ENCODE results near the gene STAT1.
A peak's percentile ranks its signal among the peaks of the same experiment; 100 is the strongest.

Gene STAT1

GRCh38 chr2:190959911-190960788 lies 53.8 kb downstream of the STAT1 start:
- ATAC-seq (no peak), DNase-seq (no peak)

- ATAC-seq, result no peak
- DNase-seq, result no peak
Observed at GRCh38 chr2:190953257-190953656, 60.7 kb downstream of the STAT1 start.

GRCh38 chr2:190950566-190950991 lies 63.4 kb downstream of the STAT1 start:
- ATAC-seq, result no peak
- no peak for DNase-seq

DNA sequence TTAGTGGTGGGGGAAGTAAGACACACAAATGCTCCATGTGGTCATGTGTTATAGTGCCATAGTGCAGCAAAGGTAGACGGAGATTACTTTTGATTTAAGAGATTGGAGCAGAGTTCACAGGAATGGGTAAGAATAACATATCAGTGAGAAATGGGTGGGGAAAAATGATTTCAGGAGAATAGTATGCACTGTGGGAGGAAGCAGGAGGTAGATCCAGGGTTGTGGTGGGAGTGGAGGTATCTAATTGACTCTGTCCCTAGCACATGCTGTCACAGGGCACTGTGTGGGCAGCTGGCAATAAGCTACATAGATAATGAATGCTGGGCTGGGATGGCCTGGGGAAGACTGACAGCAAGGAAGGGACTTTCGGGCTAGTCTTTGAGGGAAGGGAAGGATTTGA lies 65.3 kb downstream of the STAT1 start:
- ATAC-seq, result peak; percentile 45
- peak; percentile 33 for DNase-seq

DNA sequence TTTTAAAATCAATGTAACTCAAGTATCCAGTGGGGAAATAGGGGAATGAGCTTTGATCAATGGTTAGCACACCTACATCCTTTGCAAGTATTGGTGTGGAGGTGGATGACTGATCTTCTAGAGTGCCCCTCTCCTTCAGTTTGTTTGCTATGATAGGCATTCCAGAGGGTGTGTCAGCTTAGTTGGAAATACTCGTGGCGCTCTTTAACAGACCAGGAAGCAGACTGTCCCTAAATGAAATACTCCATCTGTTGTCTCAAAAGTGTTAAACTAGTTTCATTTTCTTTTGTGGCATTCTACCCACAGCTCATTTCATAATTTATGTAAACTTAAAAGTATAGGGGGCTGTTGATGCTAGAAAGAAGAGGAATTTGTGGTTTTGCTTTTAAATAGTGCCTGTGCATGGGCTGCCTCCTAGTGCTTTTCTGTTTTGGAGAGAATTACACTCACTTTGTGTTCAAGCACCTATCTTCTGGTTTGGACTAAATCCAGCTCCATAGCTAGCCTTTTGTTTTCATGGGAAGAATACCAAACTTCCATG lies 66.2 kb downstream of the STAT1 start:
- ATAC-seq, result peak; percentile 75

DNA sequence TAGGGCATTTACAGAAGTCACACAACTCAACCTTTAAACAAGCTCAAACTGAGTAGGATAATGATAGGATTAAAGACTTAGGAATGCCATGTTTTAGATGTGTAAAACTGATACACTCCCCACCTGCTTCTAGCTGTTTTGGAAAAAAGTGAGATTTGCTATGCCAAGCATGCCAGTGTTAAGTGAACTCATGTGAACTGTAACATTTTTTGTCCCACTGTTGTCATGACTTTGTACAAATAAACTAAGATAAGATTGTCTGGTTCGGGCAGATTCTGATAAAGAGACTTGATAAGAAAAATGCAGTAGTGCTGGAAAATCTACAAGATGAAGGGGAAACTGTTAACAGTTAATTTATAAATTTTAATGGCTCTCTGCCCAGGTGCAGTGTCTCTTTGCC lies 66.8 kb downstream of the STAT1 start:
- no peak for ATAC-seq

More for the DNA sequence above, 66.2 kb downstream of the STAT1 start:
- no peak for DNase-seq

DNA sequence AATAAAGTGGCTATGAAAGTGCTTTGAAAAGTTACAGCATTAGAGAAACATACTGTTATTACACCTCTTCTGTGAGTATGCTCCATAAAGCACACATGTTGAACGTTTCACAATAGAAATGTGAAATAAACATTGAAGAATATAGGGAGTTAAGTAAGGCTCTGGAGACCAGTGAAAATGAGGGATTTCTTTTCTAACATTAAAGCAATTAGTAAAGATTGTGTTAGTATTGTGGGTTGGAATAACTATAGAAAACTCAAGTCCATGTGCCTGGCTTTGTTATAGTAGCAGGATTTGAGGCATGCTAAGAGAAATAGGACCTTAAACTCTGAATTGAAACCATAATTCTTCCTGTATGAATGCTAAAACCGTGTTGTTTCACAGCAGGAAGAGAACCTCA lies 70.3 kb downstream of the STAT1 start:
- ATAC-seq, result no peak
- no peak for DNase-seq

More for the DNA sequence above, 66.8 kb downstream of the STAT1 start:
- no peak for DNase-seq

DNA sequence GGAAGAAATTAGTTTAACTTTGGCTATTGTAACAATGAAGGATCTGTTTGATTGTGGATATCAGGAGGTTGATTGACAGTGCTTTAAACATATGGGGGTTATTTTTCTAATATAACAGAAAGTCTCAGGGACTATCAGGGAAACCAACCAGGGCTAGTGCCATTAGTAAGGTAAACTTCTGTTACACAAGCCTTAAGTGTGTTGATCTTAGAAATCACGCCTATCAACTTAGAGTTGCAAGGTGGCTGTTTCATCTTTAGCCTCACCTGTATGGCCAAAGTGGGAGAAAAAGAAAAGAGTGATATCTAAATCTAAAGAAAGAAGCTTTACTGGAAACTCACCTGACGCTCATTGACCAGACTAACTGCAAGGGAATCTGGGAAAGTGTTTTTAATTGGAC lies 71.3 kb downstream of the STAT1 start:
- DNase-seq, result no peak
- no peak for ATAC-seq

DNA sequence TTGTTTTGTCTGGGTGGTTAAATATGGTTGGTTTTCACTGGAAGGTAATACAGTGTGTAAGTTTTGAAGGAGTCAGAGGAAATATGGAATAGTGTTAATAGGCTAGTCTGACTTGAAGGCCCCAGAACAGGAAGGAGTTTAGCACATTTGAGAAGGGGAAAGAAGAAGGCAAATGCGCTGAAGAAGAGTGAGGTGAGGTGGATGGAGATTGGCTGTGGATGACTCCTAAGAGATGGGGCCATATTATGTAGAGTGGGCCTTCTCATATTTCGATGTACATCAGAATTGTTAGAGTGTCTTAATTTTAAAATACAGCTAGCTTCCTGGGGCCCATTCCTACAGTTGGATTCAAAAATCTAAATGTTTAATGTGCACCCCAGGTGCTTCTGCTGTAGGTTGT lies 72.4 kb downstream of the STAT1 start:
- DNase-seq, result no peak
- ATAC-seq, result peak; percentile 41

GRCh38 chr2:190940454-190940853 lies 73.5 kb downstream of the STAT1 start:
- no peak for DNase-seq
- no peak for ATAC-seq

DNA sequence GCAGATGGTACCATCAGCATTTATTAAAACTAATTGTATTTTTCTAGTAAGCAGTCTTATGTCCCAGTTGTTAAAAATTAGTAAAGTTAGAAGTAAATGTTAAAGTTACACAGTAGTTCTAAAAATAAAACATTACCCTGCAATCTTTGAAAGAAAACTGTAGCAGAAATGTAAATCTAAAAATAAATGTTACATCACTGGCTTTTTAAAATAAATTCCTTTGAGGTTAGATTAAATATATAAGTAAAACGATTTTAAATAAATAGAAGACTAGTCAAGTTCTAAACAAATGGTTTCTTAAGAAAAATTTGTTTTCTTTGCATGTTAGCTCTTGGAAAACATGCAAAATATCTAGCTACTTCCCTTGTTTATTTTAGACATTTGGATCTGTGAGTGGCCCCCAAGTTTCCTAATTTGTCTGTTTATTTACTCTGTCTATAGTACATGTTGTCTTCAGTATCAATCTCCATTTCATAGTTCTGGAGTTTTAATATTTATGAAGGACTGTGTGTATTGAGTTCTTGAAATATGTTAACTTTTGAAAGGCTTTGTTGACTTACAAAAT lies 75.1 kb downstream of the STAT1 start:
- ATAC-seq, result no peak
- DNase-seq, result no peak

- ATAC-seq, result no peak
Observed at GRCh38 chr2:190935054-190935453, 78.9 kb downstream of the STAT1 start.

GRCh38 chr2:190933361-190933760 lies 80.6 kb downstream of the STAT1 start:
- ATAC-seq, result no peak
- DNase-seq, result no peak

More at GRCh38 chr2:190935054-190935453, 78.9 kb downstream of the STAT1 start:
- no peak for DNase-seq

DNA sequence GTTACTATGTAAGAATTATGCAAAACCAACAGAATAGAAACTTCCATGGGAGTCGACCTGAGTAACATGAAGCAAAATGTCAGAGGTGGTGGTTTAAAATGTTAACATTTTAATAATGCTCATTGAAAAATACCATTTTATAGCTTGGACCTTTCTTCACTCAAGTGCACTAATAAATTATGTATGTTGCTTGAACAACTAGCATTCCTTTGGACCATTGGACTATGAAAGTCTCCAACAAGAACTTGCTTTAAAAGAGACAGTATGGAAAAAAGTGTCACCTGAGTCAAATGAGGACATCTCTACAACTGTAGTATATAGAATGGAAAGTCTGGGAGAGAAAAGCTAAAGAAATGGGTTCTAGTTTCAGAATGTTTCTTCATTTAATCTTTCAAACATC lies 81.5 kb downstream of the STAT1 start:
- ATAC-seq, result no peak
- no peak for DNase-seq

GRCh38 chr2:190930411-190930810 lies 83.6 kb downstream of the STAT1 start:
- ATAC-seq, result no peak
- no peak for DNase-seq

DNA sequence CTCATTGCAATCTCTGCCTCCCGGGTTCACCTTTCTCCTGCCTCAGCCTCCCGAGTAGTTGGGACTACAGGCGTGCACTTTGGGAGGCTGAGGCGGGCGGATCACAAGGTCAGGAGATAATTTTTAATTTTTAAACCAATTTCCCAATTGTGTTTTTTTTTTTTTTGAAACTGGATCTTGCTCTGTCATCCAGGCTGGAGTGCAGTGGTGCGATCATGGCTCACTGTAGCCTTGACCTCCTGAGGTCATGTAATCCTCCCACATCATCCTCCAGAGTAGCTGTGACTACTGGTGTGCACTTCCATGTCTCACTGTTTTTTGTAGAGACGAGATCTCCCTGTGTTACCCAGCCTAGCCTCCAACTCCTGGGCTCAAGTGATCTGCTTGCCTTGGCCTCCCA lies 84.1 kb downstream of the STAT1 start:
- ATAC-seq (no peak), DNase-seq (no peak)

DNA sequence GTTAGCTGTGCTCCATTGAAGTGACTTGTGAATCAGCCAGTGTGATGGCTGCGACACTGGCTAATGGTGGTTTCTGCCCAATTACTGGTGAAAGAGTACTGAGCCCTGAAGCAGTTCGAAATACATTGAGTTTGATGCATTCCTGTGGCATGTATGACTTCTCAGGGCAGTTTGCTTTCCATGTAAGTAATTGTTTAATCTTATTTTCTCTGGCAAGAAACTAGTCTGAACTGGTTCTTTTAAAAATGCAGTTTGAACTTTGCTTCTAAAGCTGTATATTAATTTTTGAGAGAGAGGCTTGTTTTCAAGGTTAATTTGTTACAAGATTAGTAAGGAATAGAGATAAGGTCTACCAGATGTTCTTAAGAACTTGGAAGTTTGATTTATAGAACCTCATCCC lies 86.7 kb downstream of the STAT1 start:
- DNase-seq (no peak), ATAC-seq (no peak)

- ATAC-seq (no peak), DNase-seq (no peak)
Observed at GRCh38 chr2:190922376-190922775, 91.6 kb downstream of the STAT1 start.

- ATAC-seq, result no peak
- no peak for DNase-seq
Observed at GRCh38 chr2:190920085-190920484, 93.9 kb downstream of the STAT1 start.
